Common myeloid progenitor, CD34-positive (primary cell): Measurements from ENCODE around the gene CDKL2.

Experiments used
- CTCF ChIA-PET: fragments of 350-600 bp; sonication (Branson Sonifier 250); formaldehyde crosslinking; loops from one replicate; lab custom pipeline; 2021; ENCODE audit warnings: antibody characterized with exemption; lab: Charles Lee
- POLR2A ChIA-PET: fragments of 350-600 bp; sonication (Branson Sonifier 250); formaldehyde crosslinking; loops from one replicate; lab custom pipeline; 2021; ENCODE audit warnings: antibody characterized with exemption; lab: Charles Lee
- DNase-seq, 3 donors: peaks; one replicate each; pipeline versions ENCODE4 v3.0.0 to v3.0.0-alpha.2; 2013
- H3K27ac ChIP-seq, 2 experiments: 1 replicate in 1 of 2; 2 replicates in 1 of 2; pipeline ENCODE4 v1.7.0; 2013; ENCODE audit warnings: inconsistent platforms in 2 of 2, low read length in 2 of 2, mild to moderate bottlenecking in 2 of 2, low read depth in 1 of 2, moderate library complexity in 1 of 2; ENCODE audit not compliant: severe bottlenecking in 2 of 2, insufficient read depth in 1 of 2, poor library complexity in 1 of 2
- H3K27me3 ChIP-seq, 5 experiments: replicated peaks in 2 of 5; 1 replicate in 3 of 5; 2 replicates in 2 of 5; pipeline versions ENCODE4 v1.6.1 to v1.7.0; 2013; ENCODE audit warnings: low read length in 4 of 5, mild to moderate bottlenecking in 2 of 5, moderate library complexity in 2 of 5, inconsistent platforms in 1 of 5; ENCODE audit not compliant: insufficient read depth in 5 of 5, control insufficient read depth in 4 of 5
- H3K36me3 ChIP-seq, 4 experiments: 1 replicate in 2 of 4; 2 replicates in 2 of 4; pipeline versions ENCODE4 v1.6.1 to v1.7.0; 2013; ENCODE audit warnings: low read length in 3 of 4, control low read depth in 1 of 4, mild to moderate bottlenecking in 1 of 4; ENCODE audit not compliant: control insufficient read depth in 4 of 4, insufficient read depth in 4 of 4
- H3K4me1 ChIP-seq, 4 experiments: 1 replicate in 3 of 4; 2 replicates in 1 of 4; pipeline versions ENCODE4 v1.6.1 to v1.7.1; 2013; ENCODE audit warnings: low read length in 3 of 4, mild to moderate bottlenecking in 3 of 4, control low read depth in 1 of 4, inconsistent platforms in 1 of 4, moderate library complexity in 1 of 4; ENCODE audit not compliant: control insufficient read depth in 4 of 4, insufficient read depth in 4 of 4; ENCODE audit errors: control extremely low read depth in 1 of 4
- H3K4me3 ChIP-seq, 7 experiments: 1 replicate in 4 of 7; 2 replicates in 3 of 7; pipeline versions ENCODE4 v1.5.1 to v1.7.0; 2013; ENCODE audit warnings: mild to moderate bottlenecking in 7 of 7, low read length in 6 of 7, moderate library complexity in 6 of 7, inconsistent platforms in 2 of 7, low read depth in 2 of 7, control low read depth in 1 of 7; ENCODE audit not compliant: insufficient read depth in 4 of 7, control insufficient read depth in 1 of 7; ENCODE audit errors: extremely low read depth in 1 of 7
- H3K9me3 ChIP-seq, 5 experiments: 1 replicate in 4 of 5; 2 replicates in 1 of 5; pipeline versions ENCODE4 v1.6.1 to v1.7.1; 2013; ENCODE audit warnings: low read length in 4 of 5, mild to moderate bottlenecking in 2 of 5, inconsistent platforms in 1 of 5, low read depth in 1 of 5, moderate library complexity in 1 of 5; ENCODE audit not compliant: control insufficient read depth in 4 of 5, insufficient read depth in 2 of 5; ENCODE audit errors: control extremely low read depth in 1 of 5
- WGBS: methylation state at CpG from one replicate; pipeline ENCODE4 v1.1.5; 2013; ENCODE audit not compliant: insufficient coverage; 5-methylcytosine and 5-hydroxymethylcytosine counted together

The CDKL2 gene

DNA sequence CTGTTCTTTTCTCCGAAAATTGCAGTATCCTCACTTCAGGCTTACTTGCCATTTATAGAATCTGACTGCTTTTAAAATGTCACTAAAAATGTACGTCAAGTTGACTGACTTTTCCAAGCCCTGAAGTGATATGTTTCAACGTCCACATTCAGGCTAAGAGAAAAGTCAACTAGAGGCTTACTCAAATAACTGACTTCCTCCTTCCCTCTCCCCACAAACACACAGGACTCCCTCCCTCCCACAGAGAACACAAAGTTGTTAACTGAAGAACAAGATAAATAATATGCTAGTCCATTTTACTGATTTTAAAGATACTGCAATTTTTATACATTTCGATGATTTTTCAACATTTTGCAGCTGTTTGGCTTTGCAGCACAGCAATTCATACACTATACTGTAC, 13.8 kb upstream of the CDKL2 start:
- 71% methylated on average over 1 of the region's 4 CpGs for WGBS
- H3K27ac ChIP-seq = no peak overlapping the region
- peaks cover 0 to 9% (median 7%) of the 10 kb centered on the region in 4 experiments for H3K4me1 ChIP-seq
- H3K9me3 ChIP-seq = no peaks in the 10 kb centered on the region
- DNase-seq = peak in 2 of 3 donors; percentile 51 to 65
- CTCF ChIA-PET = interaction anchor here (1.1 kb wide), 2 partner anchors 9 to 14 kb away, joined by 3 to 4 read pairs; no protein-coding TSS in a partner anchor
- peaks cover 16 to 63% (median 40%) of the 10 kb centered on the region in 4 experiments for H3K36me3 ChIP-seq
- no peaks in the 10 kb centered on the region for H3K27me3 ChIP-seq
- POLR2A ChIA-PET = no interaction called here
- no peak overlapping the region for H3K4me3 ChIP-seq

DNA sequence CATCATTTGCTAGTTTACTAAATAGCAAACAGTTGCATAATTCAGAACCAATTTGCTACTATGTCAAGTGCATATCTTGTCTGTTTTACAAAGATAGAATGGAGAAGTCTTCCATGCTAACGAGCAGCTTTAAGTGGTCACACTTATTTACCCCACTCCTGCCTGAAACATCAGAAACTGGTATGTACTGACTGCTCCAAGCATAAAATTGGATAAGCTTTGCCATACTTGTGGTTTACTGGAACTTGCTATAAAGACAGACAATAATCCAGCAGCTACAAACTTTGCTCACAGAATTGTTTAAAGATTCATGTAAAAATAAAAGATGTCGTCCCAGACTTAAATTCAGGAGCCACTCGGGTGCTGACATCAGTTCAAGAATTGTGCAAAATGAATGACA, 13.3 kb upstream of the CDKL2 start:
- no peak overlapping the region for H3K4me3 ChIP-seq
- CTCF ChIA-PET = interaction anchor here (1.1 kb wide), 1 partner anchor 9 kb away, joined by 4 read pairs; no protein-coding TSS in a partner anchor
- H3K4me1 ChIP-seq = peaks cover 0 to 9% (median 7%) of the 10 kb centered on the region in 4 experiments
- peaks cover 15 to 58% (median 37%) of the 10 kb centered on the region in 4 experiments for H3K36me3 ChIP-seq
- no peaks in the 10 kb centered on the region for H3K9me3 ChIP-seq
- DNase-seq = no peak
- no peak overlapping the region for H3K27ac ChIP-seq
- H3K27me3 ChIP-seq = no peaks in the 10 kb centered on the region
- 77% methylated on average over 3 of the region's 3 CpGs for WGBS
- POLR2A ChIA-PET = no interaction called here

DNA sequence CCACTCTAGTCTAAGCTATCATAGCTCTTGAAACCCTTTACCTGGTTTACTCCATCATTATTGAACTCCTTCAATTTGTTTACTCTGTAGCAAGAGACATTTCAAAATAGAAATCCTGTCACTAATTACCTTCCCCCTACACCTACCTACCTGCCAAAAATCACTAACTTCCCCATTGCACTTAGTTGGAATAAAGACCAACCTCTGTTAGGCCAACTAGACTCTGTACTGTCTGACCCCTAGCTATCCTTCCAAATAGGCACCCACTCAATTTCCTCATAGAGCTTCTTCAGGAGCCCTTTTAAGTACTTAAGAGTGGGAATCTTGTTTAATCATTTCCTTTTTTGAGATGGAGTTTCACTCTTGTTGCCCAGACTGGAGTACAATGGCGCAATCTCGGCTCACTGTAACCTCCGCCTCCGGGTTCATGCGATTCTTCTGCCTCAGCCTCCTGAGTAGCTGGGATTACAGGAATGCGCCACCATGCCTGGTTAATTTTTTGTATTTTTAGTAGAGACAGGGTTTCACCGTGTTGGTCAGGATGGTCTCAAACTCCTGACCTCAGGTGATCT, 8.9 kb upstream of the CDKL2 start:
- no peak for DNase-seq
- peaks cover 2 to 17% (median 5%) of the 10 kb centered on the region in 4 experiments for H3K36me3 ChIP-seq
- POLR2A ChIA-PET = no interaction called here
- H3K4me3 ChIP-seq = no peak overlapping the region
- H3K9me3 ChIP-seq = no peaks in the 10 kb centered on the region
- H3K27me3 ChIP-seq = no peaks in the 10 kb centered on the region
- peaks cover 0 to 6% (median 5%) of the 10 kb centered on the region in 4 experiments for H3K4me1 ChIP-seq
- WGBS = 91% methylated on average over 6 of the region's 7 CpGs
- CTCF ChIA-PET = interaction anchor here (1.2 kb wide), 2 partner anchors 10 to 22 kb away, joined by 3 to 4 read pairs; no protein-coding TSS in a partner anchor
- no peak overlapping the region for H3K27ac ChIP-seq

DNA sequence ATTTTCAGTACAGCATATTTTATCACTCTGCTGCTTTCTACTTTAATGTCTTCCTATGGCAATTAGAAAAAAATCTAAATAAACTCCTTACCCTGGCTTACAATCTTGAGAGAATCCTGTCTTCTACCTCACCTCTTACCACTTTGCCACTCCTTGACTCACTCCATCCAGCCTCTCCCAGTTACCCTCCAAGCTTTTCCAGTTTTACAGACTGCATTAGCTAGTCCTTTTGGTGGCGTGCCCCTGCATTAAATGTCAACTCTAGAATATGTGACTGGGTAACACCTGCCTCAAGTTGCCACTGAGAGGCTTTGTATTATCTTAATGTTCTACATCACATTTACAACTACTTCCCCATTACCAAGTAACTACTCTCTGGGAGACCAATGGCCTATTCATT, 7.5 kb upstream of the CDKL2 start:
- no peak overlapping the region for H3K27ac ChIP-seq
- WGBS = no CpG with 5 or more reads among the region's 1 CpG
- no peak for DNase-seq
- no peak overlapping the region for H3K4me3 ChIP-seq
- peaks cover 2 to 8% (median 5%) of the 10 kb centered on the region in 4 experiments for H3K36me3 ChIP-seq
- no peaks in the 10 kb centered on the region for H3K27me3 ChIP-seq
- no peaks in the 10 kb centered on the region for H3K9me3 ChIP-seq
- POLR2A ChIA-PET = no interaction called here
- H3K4me1 ChIP-seq = no peaks in the 10 kb centered on the region
- CTCF ChIA-PET = interaction anchor here (1.2 kb wide), 1 partner anchor 9 kb away, joined by 3 read pairs; no protein-coding TSS in a partner anchor

DNA sequence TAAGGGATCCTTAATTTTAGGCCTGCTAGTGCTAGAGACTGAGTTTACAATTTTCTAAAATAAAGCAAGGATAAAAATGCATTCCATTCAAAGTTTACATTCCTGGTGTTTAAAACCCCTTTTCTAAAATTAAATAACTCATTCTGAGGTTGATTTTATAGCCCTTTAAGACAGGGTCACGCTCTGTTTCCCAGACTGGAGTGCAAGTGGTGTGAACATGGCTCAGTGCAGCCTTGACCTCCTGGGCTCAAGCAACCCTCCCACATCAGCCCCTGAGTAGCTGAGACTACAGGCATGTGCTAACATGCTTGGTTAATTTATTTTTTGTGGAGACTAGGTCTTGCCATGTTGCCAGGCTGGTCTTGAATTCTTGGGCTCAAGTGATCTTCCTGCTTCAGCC, 6.8 kb upstream of the CDKL2 start:
- CTCF ChIA-PET = interaction anchor here (1.2 kb wide), 1 partner anchor 10 kb away, joined by 3 read pairs; no protein-coding TSS in a partner anchor
- WGBS = 100% methylated on average over 1 of the region's 1 CpG
- Histone ChIP-seq H3K27me3 (no peaks in the 10 kb centered on the region), H3K36me3 (peaks cover 1 to 5% (median 2%) of the 10 kb centered on the region in 4 experiments), H3K27ac (no peak overlapping the region), H3K9me3 (no peaks in the 10 kb centered on the region), H3K4me1 (no peaks in the 10 kb centered on the region), H3K4me3 (no peak overlapping the region)
- POLR2A ChIA-PET = no interaction called here
- no peak for DNase-seq

DNA sequence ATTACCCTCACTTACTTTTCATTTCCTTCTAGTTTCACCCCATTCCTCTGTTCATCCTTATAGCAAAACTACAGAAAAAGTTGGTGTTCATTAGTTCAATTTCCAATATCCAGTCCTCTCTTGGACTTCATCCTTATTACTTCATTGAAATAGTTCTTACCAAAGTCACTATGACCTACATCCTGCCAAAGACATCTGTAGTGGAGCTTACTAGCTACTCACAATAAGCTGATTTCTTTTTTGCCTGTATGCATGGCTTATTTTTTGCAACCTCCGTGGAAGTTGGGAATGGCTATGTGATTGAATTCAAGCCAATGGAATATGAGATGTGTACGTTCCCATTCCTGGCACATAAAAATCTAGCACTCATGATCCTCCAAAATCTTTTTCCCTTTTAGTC, 4.6 kb upstream of the CDKL2 start:
- Histone ChIP-seq H3K27ac (no peak overlapping the region), H3K4me1 (peaks cover 0 to 11% (median 9%) of the 10 kb centered on the region in 4 experiments), H3K36me3 (no peaks in the 10 kb centered on the region), H3K9me3 (no peaks in the 10 kb centered on the region), H3K4me3 (no peak overlapping the region), H3K27me3 (no peaks in the 10 kb centered on the region)
- ChIA-PET POLR2A (no interaction called here), CTCF (no interaction called here)
- DNase-seq = no peak
- WGBS = 100% methylated on average over 2 of the region's 2 CpGs

DNA sequence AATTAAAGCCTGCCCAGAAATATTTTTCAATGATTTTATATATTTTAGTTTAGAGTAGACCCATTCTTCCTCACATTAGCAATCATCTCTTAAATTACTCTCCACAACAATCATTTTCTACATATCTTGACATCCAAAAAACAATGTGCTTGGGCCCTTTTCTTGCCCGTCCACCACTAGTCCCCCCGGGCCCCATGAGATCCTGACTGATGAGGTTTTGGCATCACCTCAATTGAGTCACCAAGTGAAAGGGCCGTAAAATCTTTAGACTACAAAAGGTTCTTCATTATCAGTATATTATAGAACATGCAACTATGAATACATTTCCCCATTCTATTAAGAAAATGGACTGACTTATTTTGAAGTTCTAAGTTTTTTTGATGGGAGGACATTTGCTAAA, 4.0 kb upstream of the CDKL2 start:
- Histone ChIP-seq H3K27ac (no peak overlapping the region), H3K9me3 (no peaks in the 10 kb centered on the region), H3K27me3 (peaks cover 0 to 2% (median 0%) of the 10 kb centered on the region in 5 experiments), H3K36me3 (no peaks in the 10 kb centered on the region), H3K4me3 (no peak overlapping the region), H3K4me1 (peaks cover 2 to 12% (median 10%) of the 10 kb centered on the region in 4 experiments)
- WGBS = 100% methylated on average over 2 of the region's 3 CpGs
- no peak for DNase-seq
- ChIA-PET CTCF (no interaction called here), POLR2A (no interaction called here)
